Measurements from ENCODE around the gene MUC5AC. TPM values are rescaled to one million over a fixed set of nuclear protein-coding genes. Genes with fewer than 3 reads are reported as not detected.
A peak's percentile ranks its signal among the peaks of the same experiment; 100 is the strongest.

MUC5AC gene
- total and polyA plus RNA-seq, 10 donors, result under 0.01 TPM; not detected in 8

DNA sequence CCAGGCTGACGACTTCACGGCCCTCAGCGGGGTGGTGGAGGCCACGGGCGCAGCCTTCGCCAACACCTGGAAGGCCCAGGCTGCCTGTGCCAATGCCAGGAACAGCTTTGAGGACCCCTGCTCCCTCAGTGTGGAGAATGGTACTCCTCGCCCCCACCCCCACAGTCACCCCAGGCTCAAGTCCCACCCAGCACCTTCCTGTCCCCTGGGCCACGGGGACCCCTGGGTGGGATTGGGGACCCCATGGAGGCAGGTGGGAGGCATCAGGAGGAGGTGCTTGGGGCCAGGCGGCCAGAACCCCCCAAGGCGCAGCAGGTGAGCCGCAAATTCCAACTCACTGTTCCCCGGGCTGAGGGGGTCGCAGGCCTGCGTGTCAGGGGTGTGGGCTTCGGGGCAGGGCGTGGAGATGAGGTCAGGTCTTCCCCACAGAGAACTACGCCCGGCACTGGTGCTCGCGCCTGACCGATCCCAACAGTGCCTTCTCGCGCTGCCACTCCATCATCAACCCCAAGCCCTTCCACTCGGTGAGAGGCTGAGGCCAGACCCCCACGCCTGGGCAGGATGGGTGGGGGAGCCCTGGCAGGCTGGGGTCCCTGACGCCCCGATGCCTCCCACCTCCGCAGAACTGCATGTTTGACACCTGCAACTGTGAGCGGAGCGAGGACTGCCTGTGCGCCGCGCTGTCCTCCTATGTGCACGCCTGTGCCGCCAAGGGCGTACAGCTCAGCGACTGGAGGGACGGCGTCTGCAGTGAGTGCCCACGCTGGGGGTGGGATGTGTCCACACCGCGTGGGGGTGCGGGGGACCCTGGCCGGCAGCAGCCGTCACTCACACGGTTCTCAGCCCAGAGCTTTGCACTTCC, 74.5 kb downstream of the MUC5AC start:
- no peaks in the 10 kb centered on the region for H3K4me1 ChIP-seq
- no peaks in the 10 kb centered on the region for H3K36me3 ChIP-seq
- intact Hi-C loops (cut with DNase I; ENCODE audit: low total_unique reads), result no loop called here
- no peak overlapping the region for H3K27ac ChIP-seq
- no peak overlapping the region for H3K4me3 ChIP-seq
- no peaks in the 10 kb centered on the region for H3K9me3 ChIP-seq
- DNase-seq, result peak; percentile 41
- TF ChIP-seq, protein P1, sequence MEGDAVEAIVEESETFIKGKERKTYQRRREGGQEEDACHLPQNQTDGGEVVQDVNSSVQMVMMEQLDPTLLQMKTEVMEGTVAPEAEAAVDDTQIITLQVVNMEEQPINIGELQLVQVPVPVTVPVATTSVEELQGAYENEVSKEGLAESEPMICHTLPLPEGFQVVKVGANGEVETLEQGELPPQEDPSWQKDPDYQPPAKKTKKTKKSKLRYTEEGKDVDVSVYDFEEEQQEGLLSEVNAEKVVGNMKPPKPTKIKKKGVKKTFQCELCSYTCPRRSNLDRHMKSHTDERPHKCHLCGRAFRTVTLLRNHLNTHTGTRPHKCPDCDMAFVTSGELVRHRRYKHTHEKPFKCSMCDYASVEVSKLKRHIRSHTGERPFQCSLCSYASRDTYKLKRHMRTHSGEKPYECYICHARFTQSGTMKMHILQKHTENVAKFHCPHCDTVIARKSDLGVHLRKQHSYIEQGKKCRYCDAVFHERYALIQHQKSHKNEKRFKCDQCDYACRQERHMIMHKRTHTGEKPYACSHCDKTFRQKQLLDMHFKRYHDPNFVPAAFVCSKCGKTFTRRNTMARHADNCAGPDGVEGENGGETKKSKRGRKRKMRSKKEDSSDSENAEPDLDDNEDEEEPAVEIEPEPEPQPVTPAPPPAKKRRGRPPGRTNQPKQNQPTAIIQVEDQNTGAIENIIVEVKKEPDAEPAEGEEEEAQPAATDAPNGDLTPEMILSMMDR (IDR thresholded peaks at IDR 0.05 in 8 of 11, conservative IDR thresholded peaks at IDR 0.05 in 3 of 11), result no peak
- TF ChIP-seq POLR2A (IDR thresholded peaks at IDR 0.05) (no peak), POLR2AphosphoS5 (IDR thresholded peaks at IDR 0.05) (no peak)
- peaks cover 0 to 54% (median 0%) of the 10 kb centered on the region in 7 donors for H3K27me3 ChIP-seq (replicated peaks in 1 of 7)
- 66 to 86% (median 78%) methylated on average over 9 to 46 of the region's 46 CpGs for WGBS, 5 donors

DNA sequence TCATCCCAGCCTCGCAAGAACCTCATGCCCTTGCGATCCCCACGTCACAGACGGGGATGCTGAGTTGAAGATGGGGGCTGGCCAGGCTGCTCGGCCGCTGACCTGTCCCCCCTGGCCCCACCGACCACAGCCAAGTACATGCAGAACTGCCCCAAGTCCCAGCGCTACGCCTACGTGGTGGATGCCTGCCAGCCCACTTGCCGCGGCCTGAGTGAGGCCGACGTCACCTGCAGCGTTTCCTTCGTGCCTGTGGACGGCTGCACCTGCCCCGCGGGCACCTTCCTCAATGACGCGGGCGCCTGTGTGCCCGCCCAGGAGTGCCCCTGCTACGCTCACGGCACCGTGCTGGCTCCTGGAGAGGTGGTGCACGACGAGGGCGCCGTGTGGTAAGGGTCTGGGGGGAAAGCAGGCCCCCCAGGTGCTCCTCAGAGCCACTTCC, 75.1 kb downstream of the MUC5AC start:
- TF ChIP-seq POLR2A (IDR thresholded peaks at IDR 0.05), result no peak
- TF ChIP-seq POLR2AphosphoS5 (IDR thresholded peaks at IDR 0.05), result no peak
- TF ChIP-seq, protein P1 (IDR thresholded peaks at IDR 0.05 in 8 of 11, conservative IDR thresholded peaks at IDR 0.05 in 3 of 11), result no peak
- 72 to 79% (median 76%) methylated on average over 10 to 30 of the region's 30 CpGs for WGBS, 5 donors

DNA sequence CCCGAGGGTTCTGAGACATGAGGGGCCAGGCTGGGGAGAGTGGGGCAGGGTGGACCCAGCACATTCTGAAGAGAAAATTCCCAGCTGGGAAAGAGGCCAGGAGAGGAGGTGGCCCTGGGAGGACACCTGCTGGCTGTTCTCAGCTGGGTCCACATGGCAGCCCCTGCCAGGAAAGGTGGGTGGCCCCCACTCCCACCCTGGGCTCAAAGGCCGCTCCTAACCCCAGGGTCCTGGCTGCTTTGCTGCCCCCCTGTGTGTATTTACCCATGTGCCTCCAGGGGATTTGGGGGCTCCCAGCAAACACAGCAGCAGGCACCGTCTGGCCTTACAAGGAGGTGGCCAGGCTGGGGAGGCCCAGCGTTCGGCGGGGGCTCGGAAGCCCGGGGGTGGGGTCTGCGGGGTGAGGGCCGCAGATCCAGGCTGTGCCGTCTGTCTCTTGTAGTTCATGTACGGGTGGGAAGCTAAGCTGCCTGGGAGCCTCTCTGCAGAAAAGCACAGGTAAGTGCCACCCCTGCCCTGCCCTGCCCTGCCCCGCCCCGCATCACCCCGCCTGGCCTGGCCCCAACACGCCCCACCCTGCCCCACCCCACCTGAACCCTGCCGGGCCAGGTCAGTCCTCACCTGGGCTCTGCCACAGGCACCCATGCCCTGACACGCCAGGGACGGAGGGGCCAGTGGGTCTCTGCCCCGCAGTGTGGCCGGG, 75.7 kb downstream of the MUC5AC start:
- H3K4me3 ChIP-seq, result no peak overlapping the region
- peaks cover 0 to 42% (median 0%) of the 10 kb centered on the region in 7 donors for H3K27me3 ChIP-seq (replicated peaks in 1 of 7)
- H3K36me3 ChIP-seq, result no peaks in the 10 kb centered on the region
- peak; percentile 56 for DNase-seq
- WGBS, 5 donors, result 73 to 88% (median 81%) methylated on average over 16 to 21 of the region's 21 CpGs
- no peaks in the 10 kb centered on the region for H3K9me3 ChIP-seq
- intact Hi-C loops (cut with DNase I; ENCODE audit: low total_unique reads), result no loop called here
- TF ChIP-seq, protein P1 (IDR thresholded peaks at IDR 0.05 in 8 of 11, conservative IDR thresholded peaks at IDR 0.05 in 3 of 11), result no peak
- TF ChIP-seq POLR2AphosphoS5 (IDR thresholded peaks at IDR 0.05) (no peak), POLR2A (IDR thresholded peaks at IDR 0.05) (no peak)
- H3K4me1 ChIP-seq, result no peaks in the 10 kb centered on the region
- no peak overlapping the region for H3K27ac ChIP-seq

More for the DNA sequence above, 75.1 kb downstream of the MUC5AC start:
- no peak overlapping the region for H3K4me3 ChIP-seq
- DNase-seq, result peak; percentile 63
- no peaks in the 10 kb centered on the region for H3K4me1 ChIP-seq
- H3K9me3 ChIP-seq, result no peaks in the 10 kb centered on the region
- intact Hi-C loops (cut with DNase I; ENCODE audit: low total_unique reads), result no loop called here
- peaks cover 0 to 48% (median 0%) of the 10 kb centered on the region in 7 donors for H3K27me3 ChIP-seq (replicated peaks in 1 of 7)
- H3K27ac ChIP-seq, result no peak overlapping the region
- no peaks in the 10 kb centered on the region for H3K36me3 ChIP-seq
